SK-N-MC (cell line): ENCODE data around the gene PODN.

ENCODE experiments used
- EZH2 ChIP-seq: fragments of 200-600 bp; sonication (generic); IDR thresholded peaks from one replicate; pipeline ENCODE4 v1.6.1; 2017; ENCODE audit warnings: antibody characterized with exemption
- FOXP2 ChIP-seq: optimal IDR thresholded peaks from 2 replicates; pipeline ENCODE3; 2011; ENCODE audit warnings: mild to moderate bottlenecking, moderate library complexity; ENCODE audit not compliant: insufficient read depth; ENCODE audit errors: extremely low read length, control extremely low read depth
- POLR2AphosphoS5 ChIP-seq: IDR thresholded peaks from 2 replicates; pipeline ENCODE4 v1.6.1; 2012; ENCODE audit warnings: mild to moderate bottlenecking, low read depth, low read length, borderline replicate concordance

GRCh38 chr1:53068314-53069099 is 6.5 kb downstream of the PODN start:
- TF ChIP-seq EZH2 (no peak), POLR2AphosphoS5 (no peak), FOXP2 (no peak)
